HG03432 (cell line): Measurements from ENCODE around the gene DDX28.

Experiments
- ATAC-seq: cut with Tn5 transposase; IDR thresholded peaks from one replicate; pipeline ENCODE4 v1.9.1; 2021; ENCODE audit warnings: mild to moderate bottlenecking, moderate library complexity; ENCODE audit not compliant: unreplicated experiment

The DDX28 gene

GRCh38 chr16:67971111-67971510 lies 51.9 kb downstream of the DDX28 start:
- no peak for ATAC-seq
